Right lung (tissue), 5 donors: ENCODE measurements around the gene SLC5A12. TPM values are rescaled to one million over a fixed set of nuclear protein-coding genes. Genes with fewer than 3 reads are reported as not detected.

Source experiments
- DNase-seq, 2 donors: peaks; one replicate each; pipeline ENCODE4 v3.0.0-alpha.2; 2013
- polyA plus RNA-seq, 5 donors: library from polyadenylated mRNA; unstranded; fragments of 120-200 nt; gene quantifications; one replicate each; pipeline versions ENCODE4 v1.2.1 to v1.2.3, GENCODE V29; 2013; ENCODE audit warnings: inconsistent platforms in 1 of 5, low replicate concordance in 1 of 5; ENCODE audit not compliant: insufficient read length in 5 of 5, insufficient read depth in 1 of 5

SLC5A12 gene
- polyA plus RNA-seq, 5 donors: 0.10 to 0.21 (median 0.14) TPM

- no peak for DNase-seq
Measured at GRCh38 chr11:26719998-26720397, 1.9 kb downstream of the SLC5A12 start.

- no peak for DNase-seq
Measured at GRCh38 chr11:26719289-26719973, 2.4 kb downstream of the SLC5A12 start.

- DNase-seq: no peak
Measured at GRCh38 chr11:26717771-26718170, 4.1 kb downstream of the SLC5A12 start.

GRCh38 chr11:26715133-26715532 lies 6.7 kb downstream of the SLC5A12 start:
- no peak for DNase-seq

GRCh38 chr11:26712497-26712896 lies 9.4 kb downstream of the SLC5A12 start:
- no peak for DNase-seq

- no peak for DNase-seq
Measured at GRCh38 chr11:26710489-26710888, 11.4 kb downstream of the SLC5A12 start.

- DNase-seq: peak; percentile 60 to 67
Measured at GRCh38 chr11:26708736-26709456, 13.0 kb downstream of the SLC5A12 start.

GRCh38 chr11:26706181-26706580 lies 15.7 kb downstream of the SLC5A12 start:
- no peak for DNase-seq

- no peak for DNase-seq
Measured at GRCh38 chr11:26704249-26704648, 17.6 kb downstream of the SLC5A12 start.

- DNase-seq: peak; percentile 57 to 60
Measured at GRCh38 chr11:26703411-26704191, 18.3 kb downstream of the SLC5A12 start.

GRCh38 chr11:26702406-26702805 lies 19.5 kb downstream of the SLC5A12 start:
- DNase-seq: no peak

GRCh38 chr11:26700574-26701235 lies 21.2 kb downstream of the SLC5A12 start:
- DNase-seq: no peak

GRCh38 chr11:26698224-26698623 lies 23.6 kb downstream of the SLC5A12 start:
- no peak for DNase-seq

- no peak for DNase-seq
Measured at GRCh38 chr11:26696330-26696729, 25.5 kb downstream of the SLC5A12 start.

- no peak for DNase-seq
Measured at GRCh38 chr11:26688701-26689100, 33.2 kb downstream of the SLC5A12 start.

GRCh38 chr11:26687351-26687750 lies 34.5 kb downstream of the SLC5A12 start:
- no peak for DNase-seq

- no peak for DNase-seq
Measured at GRCh38 chr11:26677566-26677965, 44.3 kb downstream of the SLC5A12 start.

GRCh38 chr11:26676641-26677040 lies 45.2 kb downstream of the SLC5A12 start:
- no peak for DNase-seq

- DNase-seq: no peak
Measured at GRCh38 chr11:26675233-26675928, 46.5 kb downstream of the SLC5A12 start.

- no peak for DNase-seq
Measured at GRCh38 chr11:26665946-26666345, 55.9 kb downstream of the SLC5A12 start.

- peak; percentile 43 to 57 for DNase-seq
Measured at GRCh38 chr11:26665036-26665435, 56.8 kb downstream of the SLC5A12 start.
